HG02885 (cell line): ENCODE results near the gene CTXN1.
"Not testable (repeated sequence)": the region's sequence is repeated elsewhere in the genome, so short reads cannot be mapped to it uniquely, and the experiment has no call there.

Experiments
- ATAC-seq: cut with Tn5 transposase; IDR thresholded peaks from one replicate; pipeline ENCODE4 v1.9.1; 2021; ENCODE audit warnings: mild to moderate bottlenecking; ENCODE audit not compliant: unreplicated experiment, poor library complexity

CTXN1 gene

GRCh38 chr19:7953060-7953459, 27.1 kb upstream of the CTXN1 start:
- no peak for ATAC-seq

DNA sequence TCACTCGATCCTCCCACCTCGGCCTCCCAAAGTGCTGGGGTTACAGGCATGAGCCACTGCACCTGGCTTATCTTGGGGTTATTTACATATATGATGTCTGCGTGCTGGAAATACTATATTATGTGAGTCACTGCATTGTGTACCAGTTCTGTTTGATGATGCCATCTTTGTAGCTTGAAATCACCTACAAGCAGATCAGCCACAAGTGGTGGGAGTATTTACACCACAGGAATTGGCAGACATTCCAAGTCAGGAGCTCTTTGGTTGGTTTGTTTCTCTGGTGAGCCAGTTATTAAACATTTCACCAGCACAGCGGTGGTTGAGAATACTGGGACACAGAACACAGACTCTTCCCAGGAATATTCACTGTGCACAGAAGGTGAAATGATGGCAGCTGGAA, 22.0 kb upstream of the CTXN1 start:
- ATAC-seq, result no peak

DNA sequence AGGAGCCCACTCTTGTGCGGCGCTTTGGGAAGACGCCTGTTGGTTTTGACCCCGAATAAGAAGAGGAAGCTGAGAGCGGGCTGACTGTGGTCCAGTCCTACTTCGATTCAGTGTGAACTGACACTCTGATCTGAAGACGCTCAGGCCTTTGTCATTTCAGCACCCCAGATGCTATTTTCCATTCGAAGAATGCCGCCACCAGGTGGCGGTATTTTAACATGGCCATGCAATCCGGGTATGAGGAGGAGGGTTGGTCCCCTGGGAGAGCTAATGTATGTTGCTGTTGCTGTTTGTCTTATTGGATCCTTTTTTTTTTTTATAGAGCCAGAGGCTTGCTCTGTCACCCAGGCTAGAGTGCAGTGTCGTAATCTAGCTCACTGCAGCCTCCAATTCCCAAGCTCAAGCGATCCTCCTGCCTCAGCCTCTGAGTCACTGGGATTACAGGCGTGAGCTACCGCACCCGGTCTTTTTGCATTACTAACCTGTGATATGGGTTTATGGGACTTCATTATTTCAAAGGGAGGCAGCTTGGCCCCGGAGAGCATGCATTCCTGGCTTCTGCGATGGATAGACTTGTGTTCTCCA, 18.3 kb upstream of the CTXN1 start:
- no peak for ATAC-seq

- ATAC-seq, result peak; percentile 98
These were observed 17.7 kb upstream of the CTXN1 start, which contains the start of gene TIMM44 for GRCh38 chr19:7943444-7944176. Gene TIMM44 (minus strand): TSS chr19:7943666. CDS start chr19:7943651, 15 bp downstream.

DNA sequence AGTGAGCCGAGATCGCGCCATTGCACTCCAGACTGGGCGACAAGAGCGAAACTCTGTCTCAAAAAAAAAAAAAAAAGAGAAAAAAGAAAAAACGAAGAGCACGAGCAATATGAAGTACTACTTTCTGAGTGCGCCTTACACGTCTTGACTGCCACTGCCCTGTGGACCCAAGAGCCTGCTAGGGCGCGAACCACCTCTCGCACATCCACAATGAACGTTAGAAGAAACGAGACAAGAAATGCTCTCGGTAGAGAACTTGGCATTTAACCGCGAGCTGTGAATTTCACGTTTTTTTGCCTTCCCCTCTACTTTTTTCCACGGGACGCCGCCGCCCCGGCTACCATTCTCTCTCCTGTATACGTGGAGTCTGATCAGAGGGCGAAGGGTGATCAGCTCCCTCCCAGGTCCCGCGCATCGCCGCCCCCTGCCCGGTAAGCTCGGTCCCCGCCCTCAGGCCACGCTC, 17.1 kb upstream of the CTXN1 start:
- ATAC-seq, result no peak

- ATAC-seq, result no peak
These were observed 16.1 kb upstream of the CTXN1 start for GRCh38 chr19:7941895-7942596.

DNA sequence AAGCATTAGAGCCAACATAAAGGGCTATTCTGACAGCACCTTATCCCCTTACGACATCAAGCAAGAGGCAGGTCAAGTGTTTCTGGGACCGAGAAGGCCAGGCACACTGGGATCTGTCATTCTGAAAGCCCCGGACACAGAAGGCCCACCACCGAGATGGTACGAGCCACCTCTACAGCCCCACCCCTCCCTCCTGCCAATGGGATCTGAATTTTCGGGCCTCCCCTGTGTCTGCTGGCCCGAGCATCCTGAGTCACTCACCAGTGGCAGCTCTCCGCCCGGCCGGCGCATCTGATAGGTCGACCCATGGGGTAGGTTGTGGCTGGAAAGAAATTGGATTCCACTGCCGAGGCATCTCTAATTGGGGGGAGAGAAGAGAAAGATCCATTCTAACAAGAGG, 14.9 kb upstream of the CTXN1 start:
- ATAC-seq, result no peak

DNA sequence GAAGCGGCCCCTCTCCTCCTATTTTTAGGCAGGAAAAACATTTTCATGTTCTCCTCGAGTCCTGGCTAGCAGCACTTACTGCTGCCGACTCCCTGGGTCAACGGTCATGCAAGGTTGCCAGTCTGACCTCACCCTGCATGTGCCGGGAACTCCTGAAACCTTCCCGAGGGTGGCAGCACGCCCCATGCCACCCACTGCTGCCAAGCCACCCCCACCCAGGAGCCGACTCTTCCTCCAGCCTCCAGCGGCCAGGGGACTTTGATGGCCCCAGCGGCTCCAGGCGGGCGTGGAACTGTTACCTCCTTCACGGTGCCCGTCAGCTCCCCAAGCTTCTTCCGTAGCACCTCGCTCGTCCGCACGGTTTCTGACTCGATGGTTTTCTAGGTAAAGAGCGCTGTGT, 8.8 kb upstream of the CTXN1 start:
- no peak for ATAC-seq

DNA sequence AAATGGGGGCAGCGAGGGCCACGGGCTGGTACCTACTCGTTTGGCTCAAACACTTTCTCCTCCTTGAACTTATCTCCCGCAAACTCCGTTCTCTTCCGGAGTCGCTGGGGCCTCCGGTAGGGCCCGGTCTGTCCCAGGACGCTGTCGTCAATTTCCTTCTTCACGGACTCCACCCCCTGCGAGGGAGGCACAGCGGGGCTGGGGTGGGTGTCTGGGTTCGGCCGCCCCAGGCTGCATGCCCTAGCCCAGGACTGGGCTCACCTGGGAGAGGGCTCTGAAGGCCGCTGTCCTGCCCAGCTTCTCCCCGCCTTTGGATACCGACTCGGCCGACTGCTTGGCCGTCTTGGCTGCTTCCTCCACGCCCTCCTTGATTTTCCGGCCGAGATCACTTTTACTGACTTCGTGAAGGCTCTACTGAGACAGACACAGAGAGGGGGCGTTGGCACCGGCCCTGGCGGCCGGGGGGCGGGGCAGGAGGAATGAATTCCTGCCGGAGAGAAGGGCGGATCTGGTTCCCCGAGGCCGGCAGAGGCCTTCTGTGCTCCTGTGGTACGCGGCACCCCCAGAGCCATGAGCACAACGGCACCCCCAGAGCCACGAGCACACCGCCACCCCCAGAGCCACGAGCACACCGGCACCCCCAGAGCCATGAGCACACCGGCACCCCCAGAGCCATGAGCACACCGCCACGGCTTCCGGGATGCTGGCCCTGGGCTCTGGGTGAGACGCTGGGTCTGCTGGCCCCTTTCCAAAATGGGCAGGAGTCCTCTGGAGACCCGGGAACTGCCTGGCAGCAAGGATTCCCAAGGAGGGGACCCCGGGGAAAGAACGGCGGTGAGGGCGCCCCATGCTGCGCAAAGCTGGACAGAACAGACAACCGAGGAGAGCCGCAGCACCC, 8.1 kb upstream of the CTXN1 start:
- ATAC-seq, result no peak

- no peak for ATAC-seq
These were observed 7.5 kb upstream of the CTXN1 start for GRCh38 chr19:7933411-7933810.

GRCh38 chr19:7932930-7933300, 7.0 kb upstream of the CTXN1 start:
- no peak for ATAC-seq

DNA sequence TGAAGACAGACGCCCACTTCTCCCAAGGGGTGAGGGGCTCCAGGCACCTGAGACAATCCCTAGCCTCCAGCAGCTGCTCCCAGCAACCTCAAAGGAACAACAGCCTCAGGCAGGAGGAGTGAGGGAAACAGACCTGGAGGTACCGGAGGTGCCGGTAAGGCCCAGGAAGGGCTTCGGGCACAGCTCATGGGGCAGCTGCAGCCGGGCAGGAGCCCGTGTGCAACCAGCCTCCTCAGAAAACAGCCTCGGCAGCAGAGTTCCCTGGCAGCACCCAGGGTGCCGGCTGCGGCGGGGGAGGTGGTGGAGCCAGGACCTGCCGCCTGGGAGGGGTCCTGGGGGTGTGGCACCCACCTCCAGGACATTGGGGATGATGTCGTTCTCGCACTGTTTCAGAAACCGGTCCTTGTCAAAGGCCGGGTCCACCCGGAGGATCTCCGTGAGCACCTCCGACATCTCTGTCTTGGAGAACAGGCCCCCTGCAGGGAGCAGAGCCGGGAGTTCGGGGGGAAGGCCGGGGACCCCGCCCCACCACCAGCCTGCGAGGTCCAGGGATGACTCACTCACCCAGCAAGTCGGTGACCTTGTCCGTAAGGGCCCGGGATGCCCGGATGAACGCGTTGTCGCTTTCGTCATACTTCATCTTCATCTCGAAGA, 6.5 kb upstream of the CTXN1 start:
- no peak for ATAC-seq

- ATAC-seq, result no peak
These were observed 5.5 kb upstream of the CTXN1 start for GRCh38 chr19:7931221-7932061.

- no peak for ATAC-seq
These were observed 4.8 kb upstream of the CTXN1 start for GRCh38 chr19:7930765-7931164.

- ATAC-seq, result not testable (repeated sequence)
These were observed 4.1 kb upstream of the CTXN1 start for GRCh38 chr19:7930030-7930429.

- ATAC-seq, result no peak
These were observed 3.1 kb upstream of the CTXN1 start for GRCh38 chr19:7928741-7929701.

DNA sequence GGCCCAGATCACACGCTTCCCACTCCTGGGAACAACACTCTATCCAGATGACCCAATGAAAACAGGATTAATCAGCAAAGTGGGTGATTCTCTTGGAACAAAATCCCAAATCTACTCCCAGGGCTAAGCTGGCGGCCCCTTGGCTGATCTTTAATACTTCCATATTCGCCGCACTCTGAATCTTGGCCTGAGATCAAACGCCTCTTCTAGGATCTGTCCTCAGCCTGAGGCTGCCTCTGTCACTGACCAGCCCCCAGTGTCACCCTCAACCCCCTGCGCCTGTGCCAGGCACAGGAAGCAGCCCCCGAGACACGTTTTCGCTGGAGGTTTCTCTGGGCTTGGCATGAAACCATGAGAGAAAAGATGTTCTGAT, 2.4 kb upstream of the CTXN1 start:
- ATAC-seq, result no peak
